Activated naive CD8-positive, alpha-beta T cell treated with anti-CD3 and anti-CD28 coated beads, Interleukin-2, amount 50 U/mL, for 16 hours (primary cell): ENCODE results near the gene BRMS1L.

ENCODE experiments used
- DNase-seq: peaks from one replicate; pipeline ENCODE4 v3.0.0-alpha.2; 2020; ENCODE audit warnings: low read depth, low spot score

BRMS1L gene

DNA sequence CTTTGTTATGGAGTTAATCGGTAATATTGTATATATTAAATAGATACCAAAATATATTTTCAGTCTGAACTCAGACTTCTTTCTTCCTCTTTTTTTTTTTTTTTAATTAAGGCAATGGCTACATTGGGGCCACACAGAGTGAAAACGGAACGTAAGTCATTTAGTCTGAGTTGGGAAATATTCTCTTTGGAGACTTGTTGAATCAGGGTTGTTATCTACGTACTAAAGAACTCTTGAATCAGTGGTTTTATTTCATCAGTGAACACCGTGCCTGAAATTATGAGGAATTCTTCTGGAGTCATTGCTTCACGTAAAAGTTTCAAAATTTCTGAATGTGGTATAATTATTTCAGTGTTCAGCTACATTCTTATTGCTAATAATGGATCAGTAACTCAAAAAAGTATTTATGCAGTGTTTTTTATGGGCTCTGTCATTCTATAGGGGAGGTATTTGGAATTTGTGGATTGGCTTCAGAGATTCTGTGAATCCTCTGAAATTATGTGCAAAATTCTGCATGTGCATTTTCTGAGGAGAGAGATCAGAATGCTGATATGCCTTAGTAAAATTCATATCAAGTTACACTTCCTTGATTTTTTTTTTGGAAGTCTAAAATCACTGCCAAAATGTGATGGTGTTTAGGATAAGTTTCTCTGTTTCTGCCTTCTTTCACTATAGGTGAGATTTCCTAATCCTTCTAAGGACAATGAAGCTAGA lies 39.6 kb downstream of the BRMS1L start:
- DNase-seq = no peak

DNA sequence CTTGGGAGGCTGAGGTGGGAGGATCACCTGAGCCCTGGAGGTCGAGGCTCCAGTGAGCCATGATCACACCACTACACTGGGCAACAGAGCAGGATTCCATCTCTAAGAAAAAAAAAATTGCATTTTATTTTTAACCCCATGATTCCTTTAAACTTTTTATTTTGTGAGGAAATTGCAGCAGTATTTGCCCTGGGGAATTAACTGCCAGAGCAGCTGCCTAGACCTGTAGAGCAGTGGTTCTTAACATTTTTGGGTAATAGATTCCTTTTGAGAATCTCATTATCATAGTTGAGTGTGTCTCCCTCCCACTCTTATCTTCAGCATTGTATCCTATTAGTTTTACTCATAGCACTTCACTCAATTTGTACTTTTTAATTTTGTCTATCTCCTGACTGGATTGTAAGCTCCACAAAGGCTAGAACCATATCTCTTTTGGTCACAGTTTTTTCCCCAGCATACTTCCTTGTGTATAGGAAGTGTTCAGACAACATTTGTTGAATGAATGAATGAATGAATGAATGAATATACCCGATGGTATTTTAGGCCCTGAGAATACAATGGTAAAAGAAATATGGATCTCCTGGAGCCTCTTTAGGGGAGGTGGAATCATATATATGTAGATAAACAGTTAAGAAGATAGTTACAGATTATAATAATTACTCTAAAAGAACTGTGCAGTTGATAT lies 40.6 kb downstream of the BRMS1L start:
- DNase-seq = no peak

DNA sequence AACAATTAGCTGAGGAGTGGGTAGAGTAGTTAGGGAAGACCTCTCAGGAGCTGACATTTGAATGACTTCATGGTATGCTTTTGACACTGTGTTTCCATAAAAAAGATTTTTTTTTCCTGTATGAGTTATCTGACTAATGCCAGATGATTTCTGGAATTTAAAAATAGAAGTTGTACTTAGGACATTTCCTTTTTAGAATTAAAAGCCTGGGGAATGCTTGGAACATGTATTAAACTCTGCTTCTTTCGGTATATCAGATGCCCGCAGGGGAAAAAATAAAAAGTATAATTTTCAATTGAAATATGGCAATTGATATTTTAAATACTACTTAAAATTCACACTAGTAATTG lies 41.1 kb downstream of the BRMS1L start:
- DNase-seq = no peak

DNA sequence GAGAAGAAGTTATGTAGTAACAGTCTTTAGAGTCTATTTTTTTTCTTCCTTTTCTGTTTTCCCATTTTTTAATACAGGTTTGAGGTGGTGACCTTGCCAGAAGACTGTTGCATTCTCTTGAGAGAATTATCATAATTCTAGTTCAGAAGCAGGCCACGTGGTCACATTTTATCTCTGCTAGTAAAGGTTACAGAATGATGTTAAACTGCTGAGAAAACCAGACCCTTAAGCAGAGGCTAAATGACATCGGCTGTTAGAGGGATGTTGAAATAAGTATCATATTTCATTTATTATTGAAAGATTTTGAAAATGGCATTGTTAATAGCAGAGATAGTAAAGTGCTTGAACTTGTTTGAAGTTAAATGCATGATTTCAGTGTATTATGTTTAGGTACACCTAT lies 49.2 kb downstream of the BRMS1L start:
- no peak for DNase-seq

DNA sequence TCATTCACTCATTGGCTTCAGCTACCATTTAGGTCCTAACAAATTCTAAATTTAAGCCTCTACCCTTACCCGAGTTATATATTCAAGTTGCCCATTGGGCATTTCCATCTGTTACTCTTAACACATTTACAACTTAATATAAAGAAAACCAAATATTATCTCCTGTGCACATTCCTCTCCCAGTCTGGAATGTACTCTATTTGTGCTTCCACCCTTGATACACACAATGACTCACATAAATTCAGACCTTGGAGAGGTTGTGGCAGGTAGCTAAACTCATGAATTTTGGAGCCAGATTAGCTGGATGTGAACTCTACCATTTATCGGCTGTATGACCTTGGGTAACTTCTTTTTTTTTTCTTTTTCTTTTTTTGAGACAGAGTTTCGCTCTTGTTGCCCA lies 51.1 kb downstream of the BRMS1L start:
- DNase-seq = no peak

DNA sequence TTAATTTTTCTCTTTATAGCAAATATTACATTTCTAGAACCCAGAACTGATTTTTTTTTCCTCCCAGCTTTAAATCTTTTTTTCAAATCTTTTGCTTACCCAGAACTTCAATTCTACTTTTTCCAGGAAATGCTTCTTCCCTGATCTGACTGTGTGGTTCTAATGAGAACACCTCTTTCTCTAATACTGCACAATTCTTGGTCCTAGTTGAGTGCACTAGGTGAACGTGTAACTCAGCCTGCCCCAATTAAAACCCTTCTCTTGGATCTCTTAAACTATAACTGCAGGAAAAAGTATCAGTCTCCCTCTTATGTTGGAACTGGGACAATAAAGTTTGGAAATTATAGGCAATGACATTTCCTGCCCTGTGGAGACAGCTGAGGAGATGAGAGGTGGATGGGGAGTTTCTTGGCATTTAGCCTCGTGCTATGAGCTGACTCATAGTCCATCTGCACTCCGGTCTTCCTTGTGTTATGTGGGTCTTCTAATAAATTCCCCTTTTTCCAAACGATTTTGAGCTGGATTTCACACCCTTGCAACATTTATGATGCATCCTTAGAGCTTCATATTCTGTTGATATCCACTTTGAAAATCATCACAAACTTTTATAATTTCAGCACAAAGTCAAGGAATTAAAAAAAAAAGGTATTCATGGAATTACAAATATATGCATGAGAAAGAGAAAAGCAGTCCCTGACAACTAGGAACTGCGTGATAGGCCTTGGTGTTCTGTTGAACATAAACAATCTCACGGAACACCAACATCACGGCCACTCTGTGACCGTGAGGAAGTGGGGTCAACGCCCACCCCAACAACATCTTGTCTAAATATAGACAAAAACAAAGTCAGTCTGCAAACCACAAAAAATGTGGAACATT lies 52.4 kb downstream of the BRMS1L start:
- DNase-seq = no peak

DNA sequence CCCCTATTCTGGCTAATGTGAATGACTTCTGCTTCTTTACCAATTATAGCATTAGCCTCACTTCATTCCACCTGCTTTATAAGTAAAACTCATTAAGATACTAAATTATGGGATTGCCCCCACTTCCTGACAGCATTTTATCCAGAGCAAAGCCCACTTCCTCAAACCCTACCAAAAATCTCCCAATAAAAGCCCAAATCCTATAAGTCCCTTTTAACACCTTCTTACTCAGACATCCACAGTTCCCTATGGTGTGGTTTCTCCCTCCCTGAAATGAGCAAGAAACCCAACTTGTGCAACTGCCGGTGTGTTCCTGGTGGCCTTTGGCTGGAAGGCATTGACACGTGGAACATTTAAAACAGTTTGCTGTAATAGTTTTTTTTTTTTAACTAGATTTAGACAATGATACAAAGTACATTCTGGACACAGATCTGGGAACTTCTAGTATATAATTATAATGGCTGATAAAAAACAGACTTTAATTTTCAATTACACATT lies 53.1 kb downstream of the BRMS1L start:
- no peak for DNase-seq

DNA sequence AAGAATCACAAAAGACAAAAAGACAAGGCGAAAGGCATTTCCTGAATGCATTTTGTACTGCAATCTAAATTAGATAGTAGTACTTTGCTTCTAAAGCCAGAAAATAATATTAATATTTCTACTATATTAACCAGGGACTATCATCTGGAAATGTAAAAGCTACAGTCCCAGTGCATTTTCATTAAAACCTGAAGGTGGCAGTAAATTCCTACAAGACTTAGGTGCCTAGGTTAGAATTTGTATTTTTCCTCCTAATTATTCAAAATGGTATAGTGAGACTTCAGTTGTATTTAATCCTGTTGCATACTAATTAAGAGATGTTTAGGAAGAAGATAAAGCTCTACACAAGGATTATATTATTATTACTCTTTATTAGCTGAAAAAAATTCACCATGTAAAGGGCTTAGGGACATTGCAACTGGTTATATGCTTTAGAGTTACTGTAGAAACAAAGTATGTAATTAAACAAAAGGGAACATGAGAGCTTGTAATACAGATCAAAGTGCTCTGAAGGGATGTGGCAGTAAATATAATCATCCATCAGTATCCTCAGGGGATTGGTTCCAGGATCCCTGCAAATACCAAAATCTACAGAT lies 53.6 kb downstream of the BRMS1L start:
- DNase-seq = no peak

DNA sequence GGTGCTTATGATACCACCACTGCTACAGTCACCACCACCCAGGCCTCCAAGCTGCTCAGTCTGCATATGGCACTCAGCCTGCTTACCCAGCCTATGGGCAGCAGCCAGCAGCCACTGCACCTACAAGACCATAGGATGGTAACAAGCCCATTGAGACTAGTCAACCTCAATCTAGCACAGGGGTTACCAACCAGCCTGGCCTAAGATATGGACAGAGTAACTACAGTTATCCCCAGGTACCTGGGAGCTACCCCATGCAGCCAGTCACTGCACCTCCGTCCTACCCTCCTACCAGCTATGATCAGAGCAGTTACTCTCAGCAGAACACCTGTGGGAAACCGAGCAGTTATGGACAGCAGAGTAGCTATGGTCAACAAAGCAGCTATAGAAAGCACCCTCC lies 55.1 kb downstream of the BRMS1L start:
- DNase-seq = no peak

DNA sequence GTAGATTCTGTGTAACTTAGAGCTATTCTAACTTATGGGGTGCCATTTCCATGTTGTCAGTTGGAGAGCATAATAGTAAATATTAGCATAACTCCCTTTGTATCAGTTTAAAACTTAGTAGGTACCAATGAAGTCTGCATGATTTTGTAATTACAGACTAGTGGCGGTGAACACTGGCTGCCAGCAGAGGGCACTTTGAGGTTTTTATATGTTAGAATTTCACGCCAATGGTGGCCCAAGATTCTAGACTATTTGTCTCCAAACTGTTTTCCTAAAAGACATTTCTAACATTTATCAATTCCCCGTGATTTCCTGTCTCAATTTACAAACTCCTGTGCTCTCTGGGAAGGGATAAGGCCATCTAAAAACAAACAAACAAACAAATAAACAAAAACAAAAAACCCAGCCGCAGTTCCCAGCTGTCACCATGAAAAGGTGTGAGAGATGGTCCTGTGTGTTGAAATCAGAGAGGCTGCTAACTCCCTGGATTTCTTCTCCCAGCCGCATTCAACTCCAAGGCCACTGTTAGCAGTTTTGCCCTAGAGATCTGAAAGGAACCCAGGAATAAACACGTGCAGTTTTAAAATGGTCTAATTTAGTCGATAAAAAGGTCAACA lies 57.6 kb downstream of the BRMS1L start:
- DNase-seq = no peak

DNA sequence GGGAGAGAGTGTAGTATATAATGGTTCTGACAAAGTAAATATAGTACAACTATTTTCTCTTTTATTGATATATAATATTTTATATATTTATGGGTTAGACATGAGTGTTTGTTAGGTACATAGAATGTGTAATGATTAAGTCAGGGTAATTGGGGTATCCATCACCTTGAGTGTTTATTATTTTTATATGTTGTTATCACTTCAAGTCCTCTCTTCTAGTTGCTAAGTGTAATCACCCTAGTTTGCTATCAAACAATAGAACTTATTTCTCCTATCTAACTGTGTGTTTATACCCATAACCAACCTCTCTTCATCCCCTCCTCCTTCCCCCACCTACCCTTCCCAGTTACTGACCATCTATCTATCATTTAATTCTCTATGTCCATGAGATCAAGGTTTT lies 64.2 kb downstream of the BRMS1L start:
- DNase-seq = no peak

DNA sequence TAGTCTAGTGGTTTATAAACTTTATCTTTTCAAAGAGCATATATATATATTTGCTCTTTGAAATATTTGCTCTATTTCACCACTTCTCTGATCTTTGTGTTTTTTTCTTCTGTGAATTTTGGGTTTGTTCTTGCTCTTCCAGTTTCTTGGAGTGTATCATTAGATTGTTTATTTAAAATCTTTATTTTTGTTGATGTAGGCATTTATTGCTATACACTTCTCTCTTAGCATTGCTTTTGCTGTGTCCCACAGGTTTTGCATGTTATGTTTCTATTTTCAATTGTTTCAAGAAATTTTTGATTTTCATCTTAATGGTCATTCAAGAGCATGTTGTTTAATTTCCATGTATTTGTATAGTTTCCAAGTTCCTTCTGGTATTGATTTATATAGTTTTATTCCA lies 69.1 kb downstream of the BRMS1L start:
- no peak for DNase-seq

DNA sequence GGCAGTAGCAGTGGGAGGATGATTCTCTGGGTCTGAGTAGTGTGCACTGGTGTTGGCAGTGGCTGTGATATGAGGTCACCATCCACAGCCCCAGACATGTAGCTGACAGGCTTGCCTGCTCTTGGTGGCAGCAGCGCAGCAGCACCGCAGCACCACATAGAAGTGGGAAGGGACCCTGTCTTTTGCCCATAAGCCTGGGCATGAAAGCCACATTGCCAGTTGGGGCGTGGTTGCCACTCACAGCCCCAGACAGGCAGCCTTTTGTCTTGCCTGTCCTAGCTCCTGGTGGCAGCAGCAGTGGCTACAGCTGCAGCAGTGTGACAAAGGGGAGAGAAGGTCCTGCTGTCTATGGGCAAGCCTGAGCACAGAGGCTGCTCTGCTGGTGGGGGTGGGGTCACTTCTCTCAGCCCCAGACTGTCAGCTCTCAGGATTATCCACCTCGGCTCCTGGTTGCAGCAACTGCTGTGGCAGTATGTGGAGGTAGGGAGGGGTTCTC lies 71.5 kb downstream of the BRMS1L start:
- no peak for DNase-seq

DNA sequence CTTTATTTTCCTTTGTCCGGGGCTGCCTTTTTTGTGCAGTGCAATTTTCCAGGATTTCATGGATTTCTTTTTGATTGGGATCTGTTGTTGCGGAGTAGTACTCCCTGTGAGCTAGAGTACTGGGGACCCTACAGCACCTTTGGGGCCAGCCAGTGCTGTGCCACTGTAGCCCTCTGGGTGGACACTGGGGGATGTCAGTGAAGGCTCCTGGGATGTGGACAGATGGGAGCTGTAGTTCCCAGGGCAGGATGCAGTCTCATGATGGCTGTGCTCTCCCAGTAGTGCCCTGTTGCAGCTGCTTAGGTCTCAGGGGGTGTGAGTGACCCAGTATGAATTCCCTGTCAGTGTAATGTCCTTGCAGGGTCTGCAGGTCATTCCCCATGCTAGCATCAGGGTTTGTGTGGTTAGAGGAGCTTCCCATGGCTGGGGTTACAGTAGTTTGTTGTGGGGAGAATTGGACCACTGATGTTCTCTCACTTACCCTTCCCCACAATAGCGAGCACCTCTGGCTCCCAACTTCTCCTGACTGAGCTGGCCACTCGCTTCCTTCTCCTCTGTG lies 72.2 kb downstream of the BRMS1L start:
- no peak for DNase-seq

DNA sequence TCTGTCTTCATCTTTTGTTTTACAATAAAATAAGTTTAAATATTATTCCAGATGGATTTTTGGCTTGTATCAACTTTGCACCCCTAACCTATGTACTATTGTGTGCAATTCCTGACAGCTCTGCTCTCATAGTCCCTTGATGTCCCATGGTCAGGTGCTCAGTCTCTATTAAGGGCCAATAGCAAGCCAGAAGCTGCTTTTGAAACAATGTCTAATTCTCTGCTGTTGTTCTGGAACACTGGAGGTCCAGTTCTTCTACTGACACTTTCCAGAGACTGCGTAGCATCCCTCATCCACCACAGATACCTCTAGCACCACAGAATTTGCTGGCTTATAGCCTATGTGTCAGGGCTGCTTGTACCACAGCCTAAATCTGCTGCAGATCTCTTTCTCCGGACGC lies 74.6 kb downstream of the BRMS1L start:
- DNase-seq = no peak

DNA sequence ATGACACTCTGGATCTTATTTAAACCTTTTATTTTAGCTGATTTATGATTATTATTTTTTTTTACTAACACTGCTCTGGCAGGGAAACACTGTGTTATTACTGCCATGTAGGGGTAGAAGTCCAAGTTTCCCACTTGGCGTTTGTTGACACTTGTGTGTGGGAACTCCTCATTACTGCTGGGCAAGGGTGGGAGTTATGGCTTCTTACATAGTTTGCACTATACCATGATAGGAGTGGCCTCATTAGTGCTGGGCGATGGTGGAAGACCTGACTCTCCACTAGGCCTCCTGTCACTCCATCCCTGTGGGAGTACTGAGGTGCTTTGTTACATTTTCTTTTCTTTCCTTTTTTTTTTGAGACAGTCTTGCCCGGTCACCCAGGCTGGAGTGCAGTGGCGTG lies 83.5 kb downstream of the BRMS1L start:
- DNase-seq = no peak

DNA sequence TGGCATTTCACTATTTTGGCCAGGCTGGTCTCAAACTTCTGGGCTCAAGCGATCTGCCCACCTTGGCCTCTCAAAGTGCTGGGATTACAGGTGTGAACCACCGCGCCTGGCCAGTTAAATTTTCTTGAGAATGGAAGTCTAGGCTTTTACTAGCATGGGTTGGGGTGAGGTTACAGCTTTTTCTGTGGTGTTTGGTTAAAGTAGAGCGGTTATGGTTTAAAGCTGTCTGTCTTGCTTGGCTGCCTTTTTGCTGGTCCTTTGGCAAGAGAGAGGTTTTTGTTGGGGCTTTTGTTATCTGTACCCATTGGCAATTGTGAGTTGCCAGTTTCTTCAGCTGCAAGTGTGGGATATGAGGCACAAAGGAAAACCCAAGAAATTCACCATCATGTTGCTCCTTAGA lies 84.1 kb downstream of the BRMS1L start:
- DNase-seq = no peak

DNA sequence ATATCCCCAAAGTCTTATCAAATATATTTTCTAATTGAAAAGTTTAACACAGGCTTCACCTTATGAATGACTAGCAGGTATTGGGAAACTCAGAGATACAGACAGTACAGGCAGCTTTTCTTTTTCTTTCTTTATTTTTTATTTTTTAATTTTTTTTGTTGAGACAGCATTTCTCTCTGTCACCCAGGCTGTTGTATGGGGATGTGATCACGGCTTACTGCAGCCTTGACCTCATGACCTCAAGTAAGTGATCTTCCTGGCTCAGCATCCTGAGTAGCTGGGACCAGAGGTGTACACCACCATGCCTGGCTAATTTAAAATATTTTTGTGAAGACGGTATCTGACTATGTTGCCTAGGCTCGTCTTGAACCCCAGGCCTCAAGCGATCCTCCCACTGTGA lies 85.0 kb downstream of the BRMS1L start:
- DNase-seq = no peak

DNA sequence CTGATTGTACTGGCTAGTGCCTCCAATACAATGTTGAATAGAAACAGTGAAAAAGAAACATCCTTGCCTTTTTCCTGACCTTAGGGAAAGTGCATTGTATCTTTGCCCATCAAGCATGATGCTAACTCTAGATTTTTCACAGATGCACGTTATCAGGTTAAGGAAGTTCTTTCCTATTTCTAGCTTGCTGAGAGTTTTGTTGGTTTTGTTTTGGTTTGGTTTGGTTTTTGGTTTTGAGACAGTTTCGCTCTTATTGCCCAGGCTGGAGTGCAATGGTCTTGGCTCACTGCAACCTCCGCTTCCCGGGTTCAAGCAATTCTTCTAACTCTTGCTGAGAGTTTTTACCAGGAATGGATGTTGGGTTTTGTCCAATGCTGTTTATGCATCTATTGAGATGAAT lies 89.0 kb downstream of the BRMS1L start:
- DNase-seq = no peak

DNA sequence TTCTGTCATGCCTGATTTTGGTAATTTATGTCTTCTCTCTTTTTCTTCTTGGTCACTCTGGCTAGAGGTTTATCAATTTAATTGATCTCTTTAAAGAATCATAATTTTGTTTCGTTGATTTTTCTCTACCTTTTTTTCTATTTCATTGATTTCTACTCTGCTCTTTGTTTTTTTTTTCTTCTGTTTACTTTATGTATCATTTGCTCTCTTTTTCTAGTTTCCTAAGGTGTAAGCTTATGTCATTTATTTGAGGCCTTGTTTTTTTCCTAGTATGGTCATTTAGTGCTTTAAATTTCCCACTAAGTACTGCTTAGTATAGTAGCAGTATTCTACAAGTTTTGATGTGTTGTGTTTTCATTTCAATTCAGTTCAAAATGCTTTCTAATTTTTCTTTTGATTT lies 89.6 kb downstream of the BRMS1L start:
- DNase-seq = no peak
